Measurements from ENCODE around the gene GPHN.

Gene GPHN

DNA sequence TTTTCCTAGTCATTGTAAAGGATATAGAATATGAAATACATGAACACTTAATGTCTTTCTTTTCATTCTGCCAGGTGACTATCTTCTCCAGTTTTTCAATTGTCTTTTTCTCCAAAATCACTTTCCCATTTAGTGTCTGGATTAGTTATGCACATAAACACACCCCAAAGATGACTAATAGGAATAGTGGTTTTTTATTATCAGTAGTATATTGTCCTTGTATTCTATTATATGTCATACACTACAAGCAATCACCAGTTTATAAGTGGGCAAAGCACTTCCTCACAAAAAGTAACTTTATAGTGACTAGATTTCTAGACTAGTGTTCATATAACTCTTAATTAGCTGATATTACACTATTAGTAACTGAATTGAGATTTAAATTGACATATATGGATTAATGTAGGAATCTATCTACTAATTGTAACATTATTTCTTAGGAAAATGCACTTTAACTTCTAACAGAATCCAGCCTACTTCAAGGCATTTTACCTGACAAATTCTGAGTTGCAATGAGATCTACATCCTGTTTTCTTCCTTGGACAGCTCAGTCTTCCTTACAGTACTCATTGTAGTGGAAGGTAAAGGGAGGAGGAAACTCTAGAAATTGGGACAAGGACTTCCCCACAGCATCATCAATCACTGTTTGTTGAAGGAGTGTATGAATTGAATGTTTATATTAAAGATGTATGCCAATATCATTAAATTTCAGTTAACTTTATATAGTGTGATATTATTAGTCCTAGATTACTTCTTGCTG is 495.2 kb downstream of the GPHN start:
- no peak for DNase-seq (ENCODE audit: low read depth)
- no peak for TF ChIP-seq CTCF (IDR thresholded peaks at IDR 0.05; ENCODE audit: insufficient read depth, low read depth, low read length, missing control alignments)
- no peak overlapping the region for H3K4me3 ChIP-seq (ENCODE audit: low read length)

DNA sequence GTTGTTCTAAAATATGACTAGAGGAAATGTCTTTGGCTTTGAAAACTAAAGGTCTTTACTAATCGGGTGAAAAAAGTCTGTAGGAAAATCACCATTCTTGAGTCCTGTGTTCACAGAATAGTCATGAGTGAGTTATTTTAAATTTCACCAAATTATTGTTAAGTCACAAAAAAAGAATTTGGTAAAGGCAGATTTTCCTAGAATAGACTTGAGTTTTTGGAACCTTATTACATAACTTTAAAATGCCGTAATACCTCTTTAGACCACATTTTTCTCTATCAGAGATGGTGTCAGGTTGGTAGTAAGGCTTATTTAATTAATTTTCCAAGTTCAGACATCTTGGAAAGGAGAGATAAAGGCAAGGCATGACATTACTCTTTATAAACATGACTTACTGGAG is 496.6 kb downstream of the GPHN start:
- no peak for DNase-seq (ENCODE audit: low read depth)
- no peak overlapping the region for H3K4me3 ChIP-seq (ENCODE audit: low read length)
- no peak for TF ChIP-seq CTCF (IDR thresholded peaks at IDR 0.05; ENCODE audit: insufficient read depth, low read depth, low read length, missing control alignments)

- DNase-seq (ENCODE audit: low read depth): no peak
- no peak overlapping the region for H3K4me3 ChIP-seq (ENCODE audit: low read length)
- no peak for TF ChIP-seq CTCF (IDR thresholded peaks at IDR 0.05; ENCODE audit: insufficient read depth, low read depth, low read length, missing control alignments)
Observed at GRCh38 chr14:67010602-67011001, 502.7 kb downstream of the GPHN start.

DNA sequence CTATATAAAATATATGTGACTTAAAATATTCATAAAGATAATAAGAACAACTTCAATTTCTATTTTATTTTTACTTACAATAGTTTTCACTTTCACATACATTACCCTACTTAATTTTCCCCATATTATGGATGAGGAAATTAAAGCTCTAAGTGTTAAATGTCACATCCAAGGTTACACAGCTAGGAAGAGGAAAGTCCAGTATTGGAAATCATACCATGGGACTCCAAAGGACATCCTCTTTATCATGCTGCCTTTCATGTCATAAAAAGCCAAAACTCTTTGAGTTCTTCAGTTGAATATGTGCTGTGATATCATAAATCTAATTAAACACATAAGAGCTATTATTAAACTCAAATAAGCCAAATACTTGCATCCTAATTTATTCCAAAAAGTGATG is 508.9 kb downstream of the GPHN start:
- TF ChIP-seq CTCF (IDR thresholded peaks at IDR 0.05; ENCODE audit: insufficient read depth, low read depth, low read length, missing control alignments): no peak
- H3K4me3 ChIP-seq (ENCODE audit: low read length): no peak overlapping the region
- DNase-seq (ENCODE audit: low read depth): no peak

- no peak for TF ChIP-seq CTCF (IDR thresholded peaks at IDR 0.05; ENCODE audit: insufficient read depth, low read depth, low read length, missing control alignments)
- no peak for DNase-seq (ENCODE audit: low read depth)
- no peak overlapping the region for H3K4me3 ChIP-seq (ENCODE audit: low read length)
Observed at GRCh38 chr14:67018720-67019119, 510.8 kb downstream of the GPHN start.

DNA sequence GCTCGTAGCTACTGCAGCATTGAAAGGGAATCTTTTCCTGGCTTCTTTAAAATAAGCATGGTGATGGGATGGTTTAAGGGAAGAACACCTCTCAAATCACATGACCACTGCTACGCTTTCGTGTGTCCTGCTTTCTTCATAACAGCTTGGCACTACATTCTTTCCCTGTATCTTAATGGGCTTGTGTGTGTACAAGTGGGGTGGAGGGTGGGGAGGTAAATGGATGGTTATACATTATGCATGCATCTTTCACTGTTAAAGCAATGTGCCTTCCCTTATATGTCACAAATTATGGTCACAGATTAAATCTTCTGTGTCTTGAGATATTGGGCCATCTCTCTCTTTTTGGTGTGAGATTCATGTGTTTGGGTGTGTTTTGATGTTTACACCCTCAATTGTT is 511.8 kb downstream of the GPHN start:
- H3K4me3 ChIP-seq (ENCODE audit: low read length): no peak overlapping the region
- no peak for DNase-seq (ENCODE audit: low read depth)
- no peak for TF ChIP-seq CTCF (IDR thresholded peaks at IDR 0.05; ENCODE audit: insufficient read depth, low read depth, low read length, missing control alignments)

Data from epithelial cell of esophagus (primary cell).